Measurements from ENCODE around the gene CASK.
"Not testable (repeated sequence)": the region's sequence is repeated elsewhere in the genome, so short reads cannot be mapped to it uniquely, and the experiment has no call there.

The CASK gene

DNA sequence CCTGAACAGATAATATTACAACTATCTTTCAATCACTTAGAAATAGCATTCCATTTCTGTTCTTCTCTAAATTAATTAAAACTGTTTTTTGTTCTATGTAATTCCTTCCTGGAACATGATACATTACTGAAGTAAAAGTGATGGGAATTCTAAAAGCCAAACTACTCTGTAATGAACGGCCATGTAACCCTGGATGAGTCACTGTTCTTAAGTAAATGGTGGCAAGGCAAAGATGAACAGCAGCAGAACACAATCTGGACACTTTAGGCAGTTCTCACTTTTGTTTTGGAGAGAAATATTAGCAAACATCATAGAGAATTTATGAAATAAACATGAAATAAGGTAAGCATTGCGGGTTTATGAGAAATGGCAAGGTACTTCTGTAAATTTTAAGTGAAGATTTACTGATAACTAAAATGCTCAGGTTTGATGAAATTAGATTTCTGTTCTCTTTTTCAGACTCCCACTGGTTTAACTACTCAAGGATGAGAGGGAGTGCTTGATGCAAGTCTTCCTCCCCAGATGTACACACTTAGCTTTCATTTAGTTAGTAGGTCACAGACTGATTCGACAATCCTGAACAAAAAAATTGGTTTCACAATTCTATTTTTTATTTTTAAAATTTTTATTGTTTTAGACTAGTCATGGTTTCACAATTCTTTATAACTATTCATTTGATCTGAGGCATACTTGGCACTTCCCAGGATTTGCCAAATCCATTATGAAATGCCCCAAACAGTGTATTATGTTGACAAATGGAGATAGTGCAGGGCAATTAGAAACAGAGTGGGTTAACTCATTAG, 200.3 kb downstream of the CASK start:
- no peak for DNase-seq

DNA sequence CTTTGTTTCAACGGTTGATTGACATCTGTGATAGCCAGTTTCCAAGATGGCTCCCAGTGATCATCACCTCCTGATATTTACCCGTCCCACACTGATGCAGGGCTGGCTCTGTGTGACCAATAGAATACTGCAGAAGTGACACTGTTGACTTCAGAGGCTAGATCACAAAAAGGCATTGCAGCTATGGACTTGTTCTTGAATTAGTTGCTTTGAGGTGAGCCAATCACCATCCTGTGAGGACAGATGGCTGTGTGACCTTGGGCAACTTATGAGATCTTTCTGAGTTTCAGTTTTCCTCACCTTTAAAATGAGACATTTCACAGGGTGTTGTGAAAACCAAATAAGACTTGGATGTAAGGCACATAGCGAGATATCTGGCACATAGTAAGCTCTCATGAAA, 201.1 kb downstream of the CASK start:
- no peak for DNase-seq

DNA sequence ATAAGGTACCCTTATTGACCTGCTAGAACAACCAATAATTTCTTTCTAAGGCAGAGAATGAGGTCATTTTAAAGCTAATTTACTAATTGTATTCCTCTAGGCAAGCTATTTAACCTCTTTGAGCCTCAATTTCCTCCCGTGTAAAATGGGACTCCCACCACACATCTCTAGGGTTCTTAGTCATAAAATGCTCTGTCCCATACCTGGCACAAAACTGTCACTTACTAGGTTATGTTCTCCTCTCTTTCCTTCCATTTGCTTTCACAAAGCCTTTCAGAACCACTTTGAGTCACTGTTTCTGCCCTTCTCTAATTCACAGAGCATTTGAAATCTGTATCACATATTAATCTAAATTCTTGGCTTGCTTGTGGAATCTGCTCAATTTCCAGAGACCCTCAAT, 201.8 kb downstream of the CASK start:
- DNase-seq: no peak

DNA sequence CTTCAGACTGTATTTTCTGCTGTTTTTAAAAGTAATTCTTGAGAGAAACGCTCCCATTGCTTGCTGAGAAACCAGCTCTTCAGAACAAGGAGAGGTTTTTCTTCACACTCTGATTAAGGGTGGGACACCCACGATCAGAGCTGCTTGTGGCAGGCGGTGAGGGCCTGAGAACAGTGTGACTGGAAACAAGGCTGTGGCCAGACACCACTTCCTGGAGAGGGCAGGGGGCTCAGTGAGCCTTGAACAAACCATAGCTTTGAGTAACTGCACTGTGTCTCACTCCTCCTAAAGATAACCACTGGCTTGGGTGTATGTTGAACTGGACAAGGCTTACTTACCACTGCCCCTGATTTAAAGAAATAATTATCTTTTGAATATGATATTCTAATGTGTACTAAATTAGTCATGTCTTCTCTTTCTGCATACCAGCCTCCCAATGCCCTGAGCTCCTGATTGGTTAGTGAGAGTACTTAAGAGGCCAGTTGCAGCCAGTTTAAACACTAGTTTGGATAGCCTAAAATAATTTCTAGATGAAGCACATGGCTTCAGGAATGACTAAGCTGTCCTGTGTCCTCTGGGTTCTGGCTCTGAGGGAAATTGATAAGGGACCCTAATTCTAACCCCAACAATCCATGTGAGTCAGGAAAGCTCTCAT, 203.1 kb downstream of the CASK start:
- no peak for DNase-seq

DNA sequence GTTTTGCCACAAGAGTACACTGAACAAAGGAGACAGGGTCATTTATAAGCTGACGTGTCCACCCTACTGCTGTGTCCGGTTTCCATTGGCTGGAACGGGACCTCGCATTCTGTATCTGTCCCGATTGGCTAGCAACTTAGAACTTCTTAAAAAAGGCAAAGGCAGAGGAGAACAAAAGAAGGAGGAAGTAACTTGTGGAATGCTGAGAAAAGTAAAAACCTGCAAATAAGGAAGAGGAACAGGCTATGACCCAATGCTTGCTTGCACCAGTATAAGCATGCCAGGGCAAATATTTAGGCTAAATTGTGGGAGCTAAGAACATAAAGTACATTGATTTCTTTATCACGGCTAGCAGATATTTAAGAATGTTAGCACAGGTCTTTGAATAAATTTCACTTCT, 203.7 kb downstream of the CASK start:
- not testable (repeated sequence) for DNase-seq

DNA sequence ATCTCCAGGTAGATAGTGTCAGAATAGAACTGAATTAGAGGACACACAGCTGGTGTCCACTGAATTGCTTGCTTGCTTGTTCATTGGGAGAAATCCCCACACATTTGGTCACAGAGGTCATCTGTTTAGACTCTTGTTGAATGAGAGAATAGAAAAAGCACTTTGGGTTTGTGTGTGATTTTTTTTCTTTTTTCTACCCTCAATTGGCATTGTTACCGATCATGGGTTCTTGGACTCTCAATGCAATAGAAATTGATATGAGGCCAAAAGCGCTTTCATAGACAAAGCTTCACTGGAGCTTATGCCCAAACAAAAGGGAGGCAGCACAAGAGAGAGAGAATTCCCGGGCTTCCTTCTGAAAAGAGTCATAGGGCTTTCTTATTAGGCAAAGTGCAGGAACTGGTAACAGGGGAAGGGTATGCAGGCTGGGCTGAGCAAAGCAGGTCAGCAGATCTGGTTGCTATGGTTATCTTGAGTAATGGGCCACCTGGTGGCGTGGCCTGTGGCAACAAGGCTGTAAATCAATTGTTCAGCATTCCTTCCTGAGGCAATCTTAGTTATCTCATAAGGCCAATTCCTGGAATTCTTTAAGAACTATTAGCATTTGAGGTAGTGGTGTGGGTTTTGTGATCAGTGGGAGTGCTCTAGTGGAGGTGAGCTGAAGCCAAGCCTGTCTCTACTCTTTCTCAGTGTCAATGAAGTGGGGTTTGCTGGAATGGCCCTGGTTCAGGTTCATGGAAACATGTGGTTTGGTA, 204.7 kb downstream of the CASK start:
- no peak for DNase-seq

DNA sequence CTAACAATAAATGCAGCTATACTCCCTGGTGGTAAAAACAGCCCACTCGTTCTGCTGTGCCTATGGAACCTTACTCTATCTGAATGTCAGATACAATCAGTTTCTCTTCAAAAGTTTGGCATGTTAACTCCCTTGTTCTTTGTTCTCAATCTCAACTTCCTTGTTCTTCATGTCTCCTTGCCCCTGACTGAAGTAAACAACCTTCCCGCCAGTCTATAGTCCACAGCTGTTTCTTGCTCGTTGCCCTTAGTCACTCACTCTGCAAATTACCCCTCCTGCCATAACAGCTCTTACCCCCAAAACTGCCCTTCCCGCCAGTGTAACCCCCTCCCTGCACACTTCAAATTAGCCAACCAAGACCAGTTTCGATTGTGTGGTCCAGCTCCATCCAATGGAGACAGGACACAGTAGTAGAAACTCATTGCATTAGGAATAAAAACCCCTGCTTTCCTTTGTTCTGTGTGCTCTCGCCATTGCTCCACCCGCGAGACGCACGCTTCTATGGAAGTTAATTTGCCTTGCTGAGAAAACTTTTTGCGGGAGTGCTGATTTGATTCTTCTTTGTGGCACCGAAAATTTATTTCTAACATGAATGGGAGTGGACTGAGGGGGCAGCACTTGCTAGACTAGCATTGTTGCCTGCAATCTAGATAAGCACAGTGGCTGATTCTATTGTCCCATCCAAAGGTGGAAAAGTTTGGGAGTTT, 206.4 kb downstream of the CASK start:
- DNase-seq: no peak

DNA sequence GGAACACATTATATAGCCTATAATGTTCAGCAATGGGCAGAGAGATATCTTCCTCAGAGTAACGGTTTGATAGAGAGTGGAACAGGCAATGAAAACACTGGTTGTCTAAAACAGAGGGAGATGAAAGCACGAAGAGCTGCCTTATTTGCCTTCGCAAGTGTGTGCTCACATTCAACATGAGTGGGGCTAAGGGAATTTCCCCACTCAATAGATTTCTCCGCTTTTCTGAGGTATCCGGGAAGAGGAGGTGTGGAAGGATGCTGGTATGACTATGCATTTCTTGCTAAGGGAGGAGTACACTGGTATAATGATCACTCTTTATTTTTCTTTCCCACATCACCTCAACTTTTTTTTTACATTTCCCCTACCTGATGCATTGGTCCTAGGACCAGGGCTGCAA, 207.1 kb downstream of the CASK start:
- DNase-seq: no peak

DNA sequence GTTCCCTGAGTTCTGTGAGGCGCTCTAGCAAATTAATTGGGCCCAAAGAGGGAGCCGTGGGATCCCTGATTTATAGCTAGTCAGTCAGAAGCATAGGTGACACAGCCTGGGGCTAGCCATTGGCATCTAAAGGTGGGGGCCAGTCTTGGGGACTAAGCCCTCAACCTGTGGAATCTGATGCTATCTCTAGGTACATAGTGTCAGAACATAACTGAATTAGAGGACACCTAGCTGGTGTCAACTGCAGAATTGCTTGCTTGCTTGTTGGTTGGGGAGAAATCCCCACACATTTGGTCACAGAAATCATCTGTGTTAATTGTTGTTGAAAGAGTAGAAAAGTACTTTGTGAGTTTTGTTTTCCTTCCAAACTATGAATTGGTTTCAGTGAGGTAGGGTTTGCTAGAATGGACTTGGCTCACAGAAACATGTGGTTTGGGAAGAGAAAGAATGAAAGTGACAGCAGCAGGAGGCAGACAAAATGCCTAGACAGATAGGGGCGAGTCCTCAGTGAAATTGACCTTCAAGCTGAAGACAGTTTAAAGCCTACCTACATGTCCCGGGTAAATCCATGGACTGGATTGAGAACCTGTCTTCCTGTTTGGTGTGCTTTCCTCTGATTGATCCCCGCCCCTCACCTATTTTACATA, 212.2 kb downstream of the CASK start:
- DNase-seq: no peak

DNA sequence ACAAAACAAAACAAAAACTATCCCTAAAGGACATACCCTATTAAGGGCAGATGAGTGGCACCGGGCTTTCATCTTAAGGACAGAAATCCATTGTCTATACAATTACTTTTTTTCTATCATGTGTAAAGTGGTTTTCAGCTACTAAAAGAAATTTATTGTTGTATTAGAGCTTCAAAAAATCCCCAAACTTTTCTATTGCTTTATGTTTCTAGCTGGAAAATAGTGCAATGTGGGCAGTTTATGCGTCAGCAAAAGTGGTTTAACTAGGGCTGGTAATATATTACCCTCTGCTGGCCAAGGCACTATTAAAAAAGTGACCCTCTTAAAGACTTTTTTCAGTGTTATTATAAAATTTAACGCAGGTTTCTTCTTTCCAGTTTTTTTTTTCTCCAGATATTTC, 214.9 kb downstream of the CASK start:
- DNase-seq: no peak

DNA sequence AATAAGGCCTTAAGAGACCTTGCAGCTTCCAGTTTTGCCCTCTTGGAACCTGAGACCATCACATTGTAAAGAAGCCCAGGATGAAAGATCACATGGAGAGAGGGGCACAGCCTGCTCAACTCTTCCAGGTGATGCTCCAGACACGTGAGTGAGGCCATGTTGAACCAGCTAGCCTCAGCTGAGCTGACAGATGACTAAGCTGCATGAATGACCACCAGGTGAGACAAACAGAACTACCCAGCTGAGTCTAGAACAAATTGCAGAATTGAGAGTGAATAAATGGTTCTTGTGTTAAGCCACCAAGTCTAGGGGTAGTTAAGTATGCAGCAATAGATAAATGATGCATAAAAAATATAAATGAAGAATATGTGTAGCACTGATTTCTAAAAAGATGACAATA, 216.1 kb downstream of the CASK start:
- DNase-seq: no peak

DNA sequence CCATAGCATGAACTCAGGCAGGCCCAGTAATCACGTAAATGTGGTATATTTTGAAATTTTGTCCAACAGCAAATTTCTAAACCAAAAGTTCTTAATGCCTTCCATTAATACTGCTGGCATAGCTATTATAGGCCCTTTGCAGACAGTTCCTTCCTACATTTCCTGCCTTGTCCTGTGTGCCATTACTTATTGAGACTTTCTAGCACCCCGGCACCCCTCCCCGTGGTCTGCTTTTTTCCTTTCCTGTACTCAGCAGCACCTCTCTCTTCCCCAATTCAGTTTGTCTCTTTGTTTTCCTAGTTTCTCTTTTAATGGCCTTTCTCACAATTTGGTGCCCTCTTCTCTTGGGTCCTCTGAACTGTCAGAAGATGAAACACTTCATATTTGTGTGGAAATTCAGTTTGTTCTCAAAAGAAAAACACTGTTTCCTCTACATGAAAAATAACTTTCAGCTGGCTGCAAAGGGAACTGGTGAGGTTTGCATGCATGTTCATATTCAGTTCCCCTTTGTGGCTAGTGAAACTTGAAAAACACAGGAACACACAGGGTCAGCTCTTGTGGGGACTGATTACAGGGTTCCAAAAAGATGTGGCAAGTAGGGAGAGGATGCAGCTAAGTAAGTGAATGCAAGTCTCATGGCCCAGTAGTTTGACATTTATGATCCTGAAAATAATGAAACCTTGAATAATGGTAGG, 217.5 kb downstream of the CASK start:
- no peak for DNase-seq

DNA sequence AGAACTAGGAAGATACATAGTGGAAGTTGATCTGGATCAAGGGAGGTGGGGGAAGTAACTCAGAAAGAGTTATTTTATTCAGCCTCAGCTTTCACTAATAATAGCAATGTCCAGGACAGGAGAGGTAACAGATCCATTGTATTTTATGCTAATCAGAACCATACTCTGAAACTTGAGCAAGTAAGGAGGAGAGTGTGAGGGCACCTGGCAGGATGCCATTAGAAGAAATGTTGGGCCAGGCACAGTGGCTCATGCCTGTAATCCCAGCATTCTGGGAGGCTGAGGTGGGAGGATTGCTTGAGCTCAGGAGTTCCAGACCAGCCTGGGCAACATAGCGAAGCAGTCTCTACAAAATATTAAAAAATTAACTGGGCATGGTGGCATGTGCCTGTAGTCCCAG, 218.3 kb downstream of the CASK start:
- no peak for DNase-seq

DNA sequence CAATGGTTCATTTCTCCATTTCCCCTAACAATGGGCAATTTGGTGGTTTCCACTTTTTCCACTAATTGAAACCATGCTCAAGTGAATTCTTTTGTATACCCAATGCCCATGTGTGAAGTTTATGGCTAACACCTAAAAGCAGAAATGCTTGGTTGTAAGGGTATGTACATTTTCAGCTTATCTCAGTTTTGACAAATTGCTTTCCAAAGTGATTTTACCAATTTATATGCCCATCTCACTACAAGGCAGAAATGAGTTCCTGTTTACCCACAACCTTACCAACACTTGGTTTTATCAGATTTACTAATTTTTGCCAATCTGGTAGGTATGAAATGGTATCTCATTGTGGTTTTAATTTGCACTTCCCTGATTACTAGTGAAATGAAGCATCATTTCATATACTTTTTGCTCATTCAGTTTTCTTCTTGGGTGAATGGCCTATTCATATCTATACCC, 219.8 kb downstream of the CASK start:
- DNase-seq: no peak

DNA sequence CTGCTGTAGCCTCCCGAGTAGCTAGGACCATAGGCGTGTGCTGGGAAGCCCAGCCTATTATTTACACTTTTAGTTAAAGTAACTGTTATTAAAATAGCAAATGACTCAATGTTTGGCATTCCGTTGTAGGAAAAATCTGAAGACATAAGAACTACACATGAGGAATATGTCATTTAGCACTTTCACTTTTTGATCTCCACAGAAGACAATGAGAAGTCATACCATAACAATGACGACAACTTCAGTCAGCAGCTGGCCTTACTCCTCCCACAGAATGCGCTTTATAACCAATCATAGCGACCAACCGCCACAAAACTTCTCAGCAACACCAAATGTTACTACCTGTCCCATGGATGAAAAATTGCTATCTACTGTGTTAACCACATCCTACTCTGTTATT, 227.9 kb downstream of the CASK start:
- no peak for DNase-seq

DNA sequence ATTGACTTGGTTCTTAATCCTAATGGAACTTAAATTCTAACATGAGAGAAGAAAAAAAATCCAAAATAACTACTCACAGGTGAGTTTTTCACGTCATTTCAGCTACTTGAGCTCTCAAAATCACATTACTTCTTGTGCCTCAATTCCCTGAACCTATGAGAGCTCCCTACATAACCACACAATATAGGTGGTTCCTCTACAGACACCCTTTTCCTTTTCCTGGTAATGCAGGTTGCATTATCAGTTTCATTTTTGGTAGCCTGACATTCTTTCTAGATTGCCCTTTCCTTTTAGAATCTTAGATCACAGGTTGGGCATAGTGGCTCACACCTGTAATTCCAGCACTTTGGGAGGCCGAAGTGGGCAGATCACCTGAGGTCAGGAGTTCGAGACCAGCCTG, 230.3 kb downstream of the CASK start:
- DNase-seq: no peak

DNA sequence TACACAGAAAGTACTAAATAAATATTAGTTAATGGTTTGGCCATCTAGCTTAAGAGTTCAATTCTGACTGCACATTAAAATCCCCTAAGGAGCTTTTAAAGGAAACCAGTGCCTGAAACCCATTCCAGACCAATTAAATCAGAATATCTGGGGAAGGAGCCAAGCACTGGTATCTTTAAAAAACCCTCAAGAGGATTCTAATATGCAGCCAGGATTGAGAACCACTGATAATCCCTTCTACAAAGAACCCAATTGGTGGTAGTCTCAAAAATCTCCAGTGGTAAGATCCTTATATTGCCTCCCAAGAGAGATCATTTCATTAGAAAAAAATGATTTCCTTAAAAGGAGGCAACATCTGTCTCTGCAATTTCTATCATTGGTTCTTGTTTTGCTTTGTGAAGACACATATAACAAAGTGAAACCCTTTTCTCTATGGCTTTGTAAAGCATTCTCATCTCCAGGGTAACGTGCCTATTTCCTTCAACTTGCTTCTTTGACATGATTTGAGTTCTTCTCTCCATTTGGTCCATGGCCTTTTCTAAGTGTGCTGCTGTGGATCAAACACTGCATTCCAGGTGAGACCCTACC, 231.1 kb downstream of the CASK start:
- no peak for DNase-seq

DNA sequence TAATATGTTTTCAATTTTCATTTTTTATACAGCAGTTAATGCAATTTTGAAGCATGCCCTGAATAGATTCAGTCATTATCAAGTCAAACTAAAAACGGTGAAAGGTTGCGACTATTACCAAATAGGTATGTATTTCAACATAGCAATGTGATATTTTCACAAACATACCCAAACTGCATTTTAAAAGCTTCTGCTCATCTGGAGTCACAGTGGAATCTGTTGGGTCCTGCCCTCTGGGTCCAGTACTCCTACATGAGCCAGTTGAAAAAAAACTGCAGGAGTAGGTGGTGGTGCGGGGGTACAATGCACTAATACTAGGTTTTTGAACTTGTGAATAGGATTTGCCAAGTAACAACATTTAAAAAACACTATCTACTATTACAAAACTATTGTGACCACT, 233.6 kb downstream of the CASK start:
- no peak for DNase-seq

DNA sequence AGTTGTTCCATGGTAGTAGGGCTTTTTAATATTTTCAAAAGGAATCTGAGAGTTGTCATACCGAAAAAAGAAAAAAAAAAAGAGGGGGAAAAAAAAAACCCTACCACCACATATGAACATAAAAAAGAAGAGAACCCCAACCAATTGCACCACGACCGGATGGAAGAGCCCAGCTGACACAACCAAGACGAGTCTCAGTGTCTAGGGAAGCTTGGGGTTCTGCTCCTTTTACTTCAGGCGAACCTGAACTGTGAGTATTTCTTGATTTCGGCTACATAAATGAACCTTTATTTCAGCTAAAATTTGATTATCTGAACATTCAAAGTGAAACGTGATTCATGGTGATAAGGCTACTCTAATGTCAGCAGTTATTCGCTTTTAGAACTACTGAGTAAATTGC, 234.5 kb downstream of the CASK start, which contains the start of gene GPR34:
Gene GPR34 (plus strand): TSS at position 139 of the 400 bp plus-strand sequence. CDS start 6,661 bp downstream, outside the sequence.
- no peak for DNase-seq

DNA sequence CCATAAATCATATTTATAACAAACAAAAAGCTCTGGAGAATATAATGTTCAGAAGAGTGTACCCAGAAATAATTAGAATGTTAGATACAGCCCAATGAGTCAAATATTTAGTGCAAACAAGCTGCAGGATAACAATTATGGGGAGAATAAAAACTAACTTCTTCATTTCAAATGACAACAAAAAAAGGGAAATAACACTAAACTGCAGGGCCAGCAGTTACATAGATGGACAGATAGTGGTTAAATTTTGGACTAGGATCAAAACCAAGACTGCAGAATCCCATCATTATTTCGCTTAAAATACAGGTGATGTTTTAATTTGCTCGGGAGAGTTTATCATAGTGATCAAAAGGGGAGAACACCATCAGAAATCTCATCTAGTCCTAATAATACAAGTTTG, 235.2 kb downstream of the CASK start:
- no peak for DNase-seq

DNA sequence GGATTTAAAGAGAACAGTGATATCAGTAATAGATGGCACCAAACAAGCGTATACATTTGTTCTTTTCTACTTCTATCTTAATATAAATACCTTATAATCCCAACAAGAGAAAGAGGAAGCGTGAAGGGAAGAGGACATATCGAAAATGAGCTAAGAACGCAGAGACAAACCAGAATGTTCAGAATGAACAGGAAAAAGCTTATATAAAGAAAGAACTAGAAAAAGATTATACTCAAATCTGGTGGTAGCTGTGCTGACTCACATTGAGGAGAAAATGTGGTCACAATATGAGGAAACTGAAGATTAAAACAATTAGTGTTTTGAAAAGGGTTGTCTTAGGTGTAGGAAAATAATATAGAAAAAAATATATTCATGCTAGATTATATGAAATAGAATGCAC, 236.6 kb downstream of the CASK start:
- no peak for DNase-seq

DNA sequence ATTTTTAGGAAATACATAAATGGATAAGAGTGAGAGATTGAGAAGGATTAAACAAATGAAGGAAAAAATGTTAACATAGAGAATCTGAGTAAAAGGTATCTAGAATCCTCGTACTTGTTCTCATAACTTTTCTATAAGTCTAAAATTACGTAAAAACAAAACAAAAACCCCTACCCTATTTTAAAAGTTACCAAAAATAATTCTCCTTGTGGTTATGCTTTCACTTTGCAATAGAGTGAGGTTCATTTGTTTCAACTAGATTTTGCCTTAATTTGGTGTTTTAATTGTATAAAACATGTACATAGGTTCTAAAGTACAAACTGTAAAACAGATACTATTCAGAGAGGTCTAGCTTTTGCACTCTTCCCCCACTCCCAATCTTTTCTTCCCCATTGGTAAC, 238.4 kb downstream of the CASK start:
- no peak for DNase-seq
